Measurements from ENCODE around the gene PRTN3.
"Not testable (repeated sequence)": the region's sequence is repeated elsewhere in the genome, so short reads cannot be mapped to it uniquely, and the experiment has no call there.

The PRTN3 gene

GRCh38 chr19:849195-849594 lies 8.4 kb downstream of the PRTN3 start:
- not testable (repeated sequence) for DNase-seq

DNA sequence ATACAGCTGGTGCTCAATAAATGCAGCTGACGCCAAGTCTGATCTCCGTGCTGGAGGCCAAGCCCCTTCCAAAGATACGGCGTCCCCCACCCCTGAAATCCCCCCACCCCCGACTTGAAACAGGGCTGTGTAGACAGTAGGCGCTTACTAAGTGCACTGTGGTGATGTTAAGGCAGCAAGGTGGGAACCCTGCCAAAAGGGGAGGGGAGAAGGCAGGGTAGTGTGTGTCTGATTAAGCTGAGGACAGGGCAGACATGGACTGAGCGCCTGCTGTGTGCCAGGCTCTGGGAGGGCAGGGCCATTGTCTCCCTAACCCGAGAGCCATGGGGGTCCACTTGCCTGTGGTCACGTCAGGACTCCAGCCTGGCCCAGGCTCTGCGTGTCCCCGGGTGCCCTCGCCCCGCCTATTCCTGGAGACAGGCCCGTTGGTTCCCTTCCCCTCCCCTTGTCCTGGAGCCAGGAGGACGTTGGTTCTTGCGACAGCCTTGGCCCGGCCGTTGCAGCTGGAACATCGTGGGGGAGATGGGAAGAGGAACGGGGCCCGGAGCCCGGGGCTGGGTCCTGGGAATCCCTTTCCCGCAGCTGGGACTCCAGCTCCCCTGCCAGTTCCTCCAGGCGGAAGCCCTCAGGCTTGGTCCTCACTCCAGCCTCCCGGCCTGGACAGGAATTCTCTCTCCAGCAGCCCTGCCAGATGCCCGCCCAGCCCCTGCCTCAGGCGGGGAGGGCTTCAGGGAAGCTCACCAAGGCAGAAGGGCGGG lies 9.6 kb downstream of the PRTN3 start:
- no peak for DNase-seq

DNA sequence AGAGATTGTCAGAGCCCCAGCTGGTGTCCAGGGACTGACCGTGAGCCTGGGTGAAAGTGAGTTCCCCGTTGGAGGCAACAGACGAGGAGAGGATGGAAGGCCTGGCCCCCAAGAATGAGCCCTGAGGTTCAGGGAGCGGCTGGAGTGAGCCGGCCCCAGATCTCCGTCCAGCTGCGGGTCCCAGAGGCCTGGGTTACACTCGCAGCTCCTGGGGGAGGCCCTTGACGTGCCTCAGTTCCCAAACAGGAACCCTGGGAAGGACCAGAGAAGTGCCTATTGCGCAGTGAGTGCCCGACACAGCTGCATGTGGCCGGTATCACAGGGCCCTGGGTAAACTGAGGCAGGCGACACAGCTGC lies 10.2 kb downstream of the PRTN3 start:
- no peak for DNase-seq

GRCh38 chr19:852136-853013 lies 11.6 kb downstream of the PRTN3 start, which contains the start of gene ELANE:
Gene ELANE (plus strand): TSS chr19:852303. CDS start chr19:852329, 26 bp downstream.
- DNase-seq, result no peak

- no peak for DNase-seq
Observed at GRCh38 chr19:853014-853585, 12.3 kb downstream of the PRTN3 start.

DNA sequence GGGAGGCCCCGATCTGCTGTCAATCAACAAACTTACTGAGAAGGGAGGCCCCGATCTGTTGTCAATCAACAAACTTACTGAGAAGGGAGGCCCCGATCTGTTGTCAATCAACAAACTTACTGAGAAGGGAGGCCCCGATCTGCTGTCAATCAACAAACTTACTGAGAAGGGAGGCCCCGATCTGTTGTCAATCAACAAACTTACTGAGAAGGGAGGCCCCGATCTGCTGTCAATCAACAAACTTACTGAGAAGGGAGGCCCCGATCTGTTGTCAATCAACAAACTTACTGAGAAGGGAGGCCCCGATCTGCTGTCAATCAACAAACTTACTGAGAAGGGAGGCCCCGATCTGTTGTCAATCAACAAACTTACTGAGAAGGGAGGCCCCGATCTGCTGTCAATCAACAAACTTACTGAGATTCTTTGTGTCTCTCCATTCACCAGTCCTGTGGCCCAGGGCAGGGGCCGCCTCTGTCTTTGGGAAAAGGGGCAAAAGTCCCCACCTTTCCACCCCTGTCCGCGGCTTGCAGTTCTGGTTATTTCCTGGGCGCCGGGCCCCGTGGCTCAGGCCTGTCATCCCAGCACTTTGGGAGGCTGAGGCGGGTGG lies 12.9 kb downstream of the PRTN3 start:
- DNase-seq, result not testable (repeated sequence)

DNA sequence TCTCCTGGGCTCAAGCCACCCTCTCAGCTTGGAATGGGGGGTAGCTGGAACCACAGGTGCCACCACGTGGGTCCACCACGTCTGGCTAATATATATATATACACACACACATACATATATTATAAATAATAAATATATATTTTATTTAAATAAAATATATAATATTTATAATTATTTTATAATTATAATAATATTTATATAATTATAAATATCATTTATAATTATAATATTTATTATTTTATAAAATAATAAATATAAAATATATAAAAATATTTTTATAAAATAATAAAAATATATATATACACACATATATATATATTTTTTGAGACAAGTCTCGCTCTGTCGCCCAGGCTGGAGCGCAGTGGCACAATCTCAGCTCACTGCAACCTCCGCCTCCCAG lies 13.8 kb downstream of the PRTN3 start:
- DNase-seq, result no peak

GRCh38 chr19:855142-855541 lies 14.3 kb downstream of the PRTN3 start:
- DNase-seq, result no peak

DNA sequence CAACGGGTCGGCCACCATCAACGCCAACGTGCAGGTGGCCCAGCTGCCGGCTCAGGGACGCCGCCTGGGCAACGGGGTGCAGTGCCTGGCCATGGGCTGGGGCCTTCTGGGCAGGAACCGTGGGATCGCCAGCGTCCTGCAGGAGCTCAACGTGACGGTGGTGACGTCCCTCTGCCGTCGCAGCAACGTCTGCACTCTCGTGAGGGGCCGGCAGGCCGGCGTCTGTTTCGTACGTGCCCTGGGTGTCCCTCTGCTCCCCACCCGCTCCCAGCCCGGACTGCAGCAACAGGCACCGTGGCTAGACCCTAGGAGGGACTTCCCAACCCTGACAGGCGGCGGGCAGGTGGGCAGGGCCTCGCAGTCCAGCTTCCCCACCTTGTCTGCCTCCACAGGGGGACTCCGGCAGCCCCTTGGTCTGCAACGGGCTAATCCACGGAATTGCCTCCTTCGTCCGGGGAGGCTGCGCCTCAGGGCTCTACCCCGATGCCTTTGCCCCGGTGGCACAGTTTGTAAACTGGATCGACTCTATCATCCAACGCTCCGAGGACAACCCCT lies 14.8 kb downstream of the PRTN3 start:
- no peak for DNase-seq

GRCh38 chr19:858284-858683 lies 17.5 kb downstream of the PRTN3 start:
- no peak for DNase-seq

DNA sequence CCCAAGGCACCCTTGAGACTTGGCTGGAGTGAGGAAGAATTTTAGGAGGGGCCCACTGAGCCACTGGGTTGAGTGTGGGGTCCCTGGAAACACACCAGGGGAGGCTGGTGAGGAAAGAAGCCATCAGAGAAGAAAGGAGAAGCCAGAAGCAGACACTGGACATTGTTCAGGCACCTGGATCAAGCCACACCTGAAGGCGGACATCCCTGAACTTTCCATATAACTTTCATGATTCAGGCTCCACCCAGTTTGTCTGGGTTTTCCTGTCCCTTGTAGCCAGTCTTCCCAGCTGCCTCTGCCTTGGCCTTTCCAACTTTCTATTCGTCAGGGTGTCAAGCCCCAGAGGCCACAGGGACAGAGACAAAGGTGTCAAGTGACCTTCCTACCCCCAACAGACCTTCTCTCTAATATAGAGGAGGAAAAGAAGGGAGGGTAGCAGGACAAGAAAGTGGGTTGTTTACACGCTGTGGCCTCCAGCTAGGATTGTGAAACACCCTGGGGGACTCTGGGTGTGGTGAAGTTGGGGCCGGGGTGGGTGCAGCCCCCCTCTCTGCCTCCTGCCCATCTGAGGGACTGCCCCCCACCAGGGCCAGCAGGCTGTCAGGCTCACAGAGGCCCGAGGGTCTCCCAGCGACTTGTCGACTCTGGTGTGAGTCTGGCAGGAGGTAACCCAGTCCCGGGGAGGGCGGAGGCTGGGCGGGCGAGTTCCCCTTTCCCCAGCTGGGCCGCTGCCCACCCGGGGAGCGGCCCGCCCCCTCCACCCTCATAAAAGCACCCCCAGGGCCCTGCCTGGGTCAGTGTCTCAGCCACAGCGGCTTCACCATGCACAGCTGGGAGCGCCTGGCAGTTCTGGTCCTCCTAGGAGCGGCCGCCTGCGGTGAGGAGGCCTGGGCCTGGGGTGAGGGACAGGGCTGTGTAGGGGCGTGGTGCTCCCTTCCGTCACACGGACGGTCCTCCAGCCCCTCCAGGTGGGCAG lies 18.4 kb downstream of the PRTN3 start, which contains the start of gene CFD:
Gene CFD (plus strand): TSS at position 797 of the 976 bp plus-strand sequence. CDS start 26 bp downstream, at position 823.
- DNase-seq, result no peak

GRCh38 chr19:861141-861755 lies 20.4 kb downstream of the PRTN3 start:
- no peak for DNase-seq

DNA sequence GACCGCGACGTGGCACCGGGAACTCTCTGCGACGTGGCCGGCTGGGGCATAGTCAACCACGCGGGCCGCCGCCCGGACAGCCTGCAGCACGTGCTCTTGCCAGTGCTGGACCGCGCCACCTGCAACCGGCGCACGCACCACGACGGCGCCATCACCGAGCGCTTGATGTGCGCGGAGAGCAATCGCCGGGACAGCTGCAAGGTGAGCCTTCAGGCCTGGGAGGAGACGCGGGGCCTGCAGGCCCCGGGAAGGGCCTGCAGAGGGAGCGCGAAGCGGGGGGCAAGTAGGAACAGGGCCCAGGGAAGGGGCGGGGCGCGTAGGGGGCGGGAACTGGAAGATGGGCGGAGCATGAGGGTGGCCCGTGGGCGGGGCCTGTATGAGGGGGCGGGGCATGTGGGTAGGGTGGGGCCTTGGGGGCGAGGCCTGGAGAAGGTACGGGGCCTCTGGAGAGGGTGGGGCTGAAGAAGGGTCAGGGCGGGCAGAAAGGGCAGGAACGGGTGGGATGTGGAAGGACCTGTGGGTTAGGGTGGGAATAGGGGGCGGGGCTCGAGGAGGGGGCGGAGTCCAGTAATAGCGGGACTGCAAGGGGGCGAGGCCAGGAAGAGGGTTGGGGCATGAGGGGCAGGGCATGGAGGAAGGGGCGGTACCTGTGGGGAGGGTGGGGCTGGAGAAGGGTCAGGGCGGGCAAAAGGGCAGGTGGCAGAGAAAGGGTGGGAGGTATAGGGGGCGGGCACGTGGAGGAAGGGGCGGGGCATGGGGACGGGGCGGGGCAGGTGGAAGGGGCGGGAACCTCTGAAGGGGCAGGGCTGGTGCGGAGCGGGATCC lies 21.2 kb downstream of the PRTN3 start:
- no peak for DNase-seq

DNA sequence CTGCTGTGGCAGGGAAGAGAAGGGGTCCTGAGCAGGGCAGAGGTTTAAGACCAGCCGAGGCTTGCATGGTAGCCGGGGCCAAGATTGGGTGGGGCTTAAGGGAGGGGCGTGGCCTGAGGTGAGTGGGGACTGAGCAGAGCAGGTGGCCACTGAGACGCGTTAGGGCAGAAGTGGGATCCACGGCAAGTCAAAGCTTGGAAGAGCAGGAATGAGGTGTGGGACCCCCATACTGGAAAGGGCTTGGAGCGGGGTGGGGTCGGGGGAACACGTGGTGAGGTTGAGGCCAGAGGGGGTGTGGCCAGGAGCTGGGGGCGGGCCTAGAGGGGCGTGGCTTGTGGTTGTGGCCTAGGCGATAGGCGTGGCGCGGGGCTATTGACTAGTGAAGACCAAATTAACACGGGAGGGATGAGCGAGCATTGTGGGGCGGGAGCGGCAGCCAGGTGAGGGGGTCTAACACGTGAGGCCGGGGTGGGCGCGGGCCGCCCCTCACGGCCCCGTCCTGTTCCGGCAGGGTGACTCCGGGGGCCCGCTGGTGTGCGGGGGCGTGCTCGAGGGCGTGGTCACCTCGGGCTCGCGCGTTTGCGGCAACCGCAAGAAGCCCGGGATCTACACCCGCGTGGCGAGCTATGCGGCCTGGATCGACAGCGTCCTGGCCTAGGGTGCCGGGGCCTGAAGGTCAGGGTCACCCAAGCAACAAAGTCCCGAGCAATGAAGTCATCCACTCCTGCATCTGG lies 21.9 kb downstream of the PRTN3 start:
- no peak for DNase-seq

DNA sequence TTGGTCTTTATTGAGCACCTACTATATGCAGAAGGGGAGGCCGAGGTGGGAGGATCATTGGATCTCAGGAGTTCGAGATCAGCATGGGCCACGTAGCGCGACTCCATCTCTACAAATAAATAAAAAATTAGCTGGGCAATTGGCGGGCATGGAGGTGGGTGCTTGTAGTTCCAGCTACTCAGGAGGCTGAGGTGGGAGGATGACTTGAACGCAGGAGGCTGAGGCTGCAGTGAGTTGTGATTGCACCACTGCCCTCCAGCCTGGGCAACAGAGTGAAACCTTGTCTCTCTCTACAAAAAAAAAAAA lies 22.5 kb downstream of the PRTN3 start:
- no peak for DNase-seq

DNA sequence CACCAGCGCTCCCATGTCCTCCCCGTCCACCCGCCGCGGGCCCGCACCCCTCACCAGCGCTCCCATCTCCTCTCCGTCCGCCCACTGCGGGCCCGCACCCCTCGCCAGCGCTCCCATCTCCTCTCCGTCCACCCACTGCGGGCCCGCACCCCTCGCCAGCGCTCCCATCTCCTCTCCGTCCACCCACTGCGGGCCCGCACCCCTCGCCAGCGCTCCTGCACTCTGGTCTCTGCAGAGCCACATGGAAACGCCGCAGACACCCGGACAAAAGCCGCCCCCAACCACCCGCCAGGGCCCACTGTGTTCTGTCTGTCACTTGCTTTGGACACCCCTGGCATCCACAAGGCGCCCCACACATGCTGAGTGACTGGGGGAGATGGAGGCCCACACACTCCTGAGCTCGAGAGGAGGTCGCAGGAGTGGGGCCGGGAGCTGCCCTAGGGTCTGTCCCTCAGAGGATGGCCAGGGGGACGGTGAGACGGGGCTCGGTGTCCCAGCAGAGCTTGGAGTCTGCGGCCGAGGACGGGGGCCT lies 26.0 kb downstream of the PRTN3 start:
- DNase-seq, result no peak

- no peak for DNase-seq
Observed at GRCh38 chr19:867301-867793, 26.5 kb downstream of the PRTN3 start.

- DNase-seq, result no peak
Observed at GRCh38 chr19:867855-868457, 27.2 kb downstream of the PRTN3 start.
